HepG2 (cell line): ENCODE measurements around the gene LAG3. TPM values are rescaled to one million over a fixed set of nuclear protein-coding genes. Genes with fewer than 3 reads are reported as not detected.

ENCODE experiments used
- FOXP1 ChIP-seq, 2 experiments: fragments of 450-650 bp in 1 of 2; IDR thresholded peaks; 2 replicates each; pipeline ENCODE4 v1.6.1; 2017 to 2018; ENCODE audit warnings: antibody characterized with exemption in 1 of 2
- GATAD1 ChIP-seq: IDR thresholded peaks from 2 replicates; pipeline ENCODE4 v1.6.1; 2016; ENCODE audit warnings: missing genetic modification reagents, missing compliant biosample characterization
- HDAC2 ChIP-seq: sonication (generic); formaldehyde crosslinking; IDR thresholded peaks from 2 replicates; pipeline ENCODE4 v1.4.0; 2020; ENCODE audit warnings: missing genetic modification reagents
- KAT8 ChIP-seq: IDR thresholded peaks from 2 replicates; pipeline ENCODE4 v1.6.1; 2016; ENCODE audit warnings: missing genetic modification reagents, missing compliant biosample characterization
- MAF1 ChIP-seq: sonication (generic); formaldehyde crosslinking; IDR thresholded peaks from 2 replicates; pipeline ENCODE4 v1.5.0; 2020; ENCODE audit warnings: missing genetic modification reagents, borderline replicate concordance
- PTBP1 ChIP-seq: fragments of 200-400 bp; formaldehyde crosslinking; IDR thresholded peaks from 2 replicates; pipeline ENCODE4 v1.6.1; 2018; ENCODE audit warnings: low read length, low read depth; ENCODE audit not compliant: poor library complexity, severe bottlenecking
- SKI ChIP-seq: fragments of 450-650 bp; IDR thresholded peaks from one replicate; pipeline ENCODE4 v1.6.1; 2018; ENCODE audit warnings: mild to moderate bottlenecking; ENCODE audit not compliant: partially characterized antibody
- TGIF2 ChIP-seq: IDR thresholded peaks from 2 replicates; pipeline ENCODE4 v1.6.1; 2016; ENCODE audit warnings: control low read depth, missing compliant biosample characterization
- TOE1 ChIP-seq: sonication (generic); formaldehyde crosslinking; IDR thresholded peaks from 2 replicates; pipeline ENCODE4 v1.4.0; 2020; ENCODE audit warnings: mild to moderate bottlenecking, missing genetic modification reagents
- ZNF10 ChIP-seq: sonication (generic); formaldehyde crosslinking; IDR thresholded peaks from 2 replicates; pipeline ENCODE4 v1.4.0; 2020; ENCODE audit warnings: mild to moderate bottlenecking, low read depth, missing genetic modification reagents, borderline replicate concordance
- ZNF121 ChIP-seq: sonication (generic); formaldehyde crosslinking; IDR thresholded peaks from 2 replicates; pipeline ENCODE4 v1.5.0; 2020; ENCODE audit warnings: mild to moderate bottlenecking, missing genetic modification reagents
- ZNF136 ChIP-seq: sonication (generic); formaldehyde crosslinking; IDR thresholded peaks from 2 replicates; pipeline ENCODE4 v1.8.1; 2022; ENCODE audit warnings: low read depth, mild to moderate bottlenecking, moderate library complexity, missing genetic modification reagents
- ZNF33B ChIP-seq: sonication (generic); formaldehyde crosslinking; IDR thresholded peaks from 2 replicates; pipeline ENCODE4 v1.5.1; 2020; ENCODE audit warnings: mild to moderate bottlenecking, missing genetic modification reagents
- ZNF460 ChIP-seq: sonication (generic); formaldehyde crosslinking; IDR thresholded peaks from 2 replicates; pipeline ENCODE4 v1.5.1; 2020; ENCODE audit warnings: missing genetic modification reagents, mild to moderate bottlenecking, borderline replicate concordance
- ZNF496 ChIP-seq: sonication (generic); formaldehyde crosslinking; IDR thresholded peaks from 2 replicates; pipeline ENCODE4 v1.8.1; 2023; ENCODE audit warnings: mild to moderate bottlenecking, moderate library complexity, missing genetic modification reagents; ENCODE audit not compliant: insufficient replicate concordance
- ZSCAN31 ChIP-seq: sonication (generic); formaldehyde crosslinking; IDR thresholded peaks from 2 replicates; pipeline ENCODE4 v1.5.0; 2020; ENCODE audit warnings: low read depth, mild to moderate bottlenecking, missing genetic modification reagents
- polyA plus RNA-seq, 8 experiments: library from polyadenylated mRNA; depleted of rRNA in 3 of 8; stranded (reverse) in 7 of 8; unstranded in 1 of 8; fragments of >200 nt; fragmentation: Illumina TruSeq in 4 of 8; extraction: Trizol in 4 of 8; gene quantifications; 2 replicates each; pipeline versions ENCODE4 v1.2.1 to v1.2.3, GENCODE V29; 2011 to 2016; ENCODE audit warnings: low read depth in 4 of 8, missing spikeins in 1 of 8, mixed read lengths in 1 of 8; ENCODE audit not compliant: insufficient read depth in 1 of 8
- total RNA-seq, 5 experiments: library from RNA; depleted of rRNA; stranded (reverse); fragments of >200 nt; fragmentation: Illumina TruSeq; extraction: Trizol; gene quantifications; 2 replicates each; pipeline ENCODE4 v1.2.3, GENCODE V29; 2016; ENCODE audit warnings: low read depth in 1 of 5
- TF ChIP-seq, protein P1 (sequence below): sonication (generic); formaldehyde crosslinking; IDR thresholded peaks from 2 replicates; pipeline ENCODE4 v1.8.0; 2022; ENCODE audit warnings: low read depth, missing genetic modification reagents
- TF ChIP-seq, protein P2 (sequence below): sonication (generic); formaldehyde crosslinking; IDR thresholded peaks from 2 replicates; pipeline ENCODE4 v1.8.1; 2022; ENCODE audit warnings: low read depth, mild to moderate bottlenecking, missing genetic modification reagents

The LAG3 gene
- total and polyA plus RNA-seq, 2 of the 13 experiments (the other 11 are each of a cell fraction or from before 2014, with no cell fraction given): 0.11 to 0.26 TPM

DNA sequence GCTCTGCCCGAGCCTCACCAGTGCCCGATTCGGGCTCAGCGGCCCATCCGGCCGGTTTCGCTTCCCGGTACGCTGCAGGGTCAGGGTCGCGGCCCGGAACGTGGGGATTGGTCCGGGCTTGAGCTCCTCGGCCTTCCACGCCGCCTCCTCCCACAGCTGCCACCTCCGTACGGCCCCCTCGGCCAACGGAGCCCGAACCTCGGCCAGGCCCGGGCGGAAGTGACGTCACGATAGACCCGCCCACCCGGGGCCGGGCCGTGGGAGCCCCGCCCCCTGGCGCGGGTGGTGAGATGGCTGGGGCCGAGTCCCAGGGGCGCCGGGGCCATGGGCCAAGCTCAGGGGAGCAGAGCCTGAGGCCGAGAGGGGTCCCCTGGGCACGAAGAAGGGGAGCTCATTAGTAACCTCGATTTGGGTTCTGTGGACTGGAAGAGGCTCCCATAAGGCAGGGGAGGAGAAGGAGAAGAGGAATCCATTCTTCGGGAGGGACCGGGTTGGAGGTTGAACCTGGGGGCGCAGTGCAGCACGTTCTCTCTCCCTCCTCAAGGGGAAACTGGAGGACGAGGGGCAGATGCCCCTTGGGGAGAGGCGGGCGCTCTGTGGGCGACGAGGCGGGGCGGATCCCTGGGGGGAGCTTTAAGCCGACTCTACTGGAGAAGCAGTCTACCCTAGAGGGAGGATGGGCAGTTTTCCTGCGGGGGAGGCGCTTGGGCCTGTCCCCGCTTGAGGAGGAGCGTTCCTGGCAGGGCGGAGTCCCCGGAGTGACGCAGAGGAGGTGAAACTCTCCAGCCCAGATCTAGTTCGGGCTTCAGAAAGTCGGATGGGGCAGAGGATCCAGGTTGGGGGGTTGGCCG is 19.2 kb upstream of the LAG3 start, which contains the start of gene MLF2 (continued):
- TF ChIP-seq FOXP1 (IDR thresholded peaks at IDR 0.05) (no peak), FOXP1 (CRISPR knock-in tag; IDR thresholded peaks at IDR 0.05) (no peak), ZNF496 (CRISPR knock-in tag) (no peak), GATAD1 (CRISPR knock-in tag) (peak; percentile 80), SKI (no peak), ZSCAN31 (peak; percentile 58; the same call in 1 of the 2 replicates), ZNF121 (peak; percentile 53; the same call in 1 of the 2 replicates), TGIF2 (CRISPR knock-in tag) (0 out of 2 replicates have a peak, but pooled peaks have one; percentile 41), ZNF10 (CRISPR knock-in tag) (no peak), MAF1 (CRISPR knock-in tag) (peak; percentile 32; the same call in 1 of the 2 replicates), ZNF136 (CRISPR knock-in tag) (no peak), ZNF460 (CRISPR knock-in tag) (no peak; the same call in 1 of the 2 replicates), KAT8 (CRISPR knock-in tag) (peak; percentile 73), TOE1 (CRISPR knock-in tag) (0 out of 2 replicates have a peak, but pooled peaks have one; percentile 44), PTBP1 (no peak), HDAC2 (0 out of 2 replicates have a peak, but pooled peaks have one; percentile 11), ZNF33B (no peak)
- TF ChIP-seq, protein P1, sequence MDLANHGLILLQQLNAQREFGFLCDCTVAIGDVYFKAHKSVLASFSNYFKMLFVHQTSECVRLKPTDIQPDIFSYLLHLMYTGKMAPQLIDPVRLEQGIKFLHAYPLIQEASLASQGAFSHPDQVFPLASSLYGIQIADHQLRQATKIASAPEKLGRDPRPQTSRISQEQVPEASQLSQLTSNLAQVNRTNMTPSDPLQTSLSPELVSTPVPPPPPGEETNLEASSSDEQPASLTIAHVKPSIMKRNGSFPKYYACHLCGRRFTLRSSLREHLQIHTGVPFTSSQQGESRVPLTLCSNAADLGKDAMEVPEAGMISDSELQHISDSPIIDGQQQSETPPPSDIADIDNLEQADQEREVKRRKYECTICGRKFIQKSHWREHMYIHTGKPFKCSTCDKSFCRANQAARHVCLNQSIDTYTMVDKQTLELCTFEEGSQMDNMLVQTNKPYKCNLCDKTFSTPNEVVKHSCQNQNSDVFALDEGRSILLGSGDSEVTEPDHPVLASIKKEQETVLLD (CRISPR knock-in tag): peak; percentile 31; the same call in 1 of the 2 replicates
- TF ChIP-seq, protein P2, sequence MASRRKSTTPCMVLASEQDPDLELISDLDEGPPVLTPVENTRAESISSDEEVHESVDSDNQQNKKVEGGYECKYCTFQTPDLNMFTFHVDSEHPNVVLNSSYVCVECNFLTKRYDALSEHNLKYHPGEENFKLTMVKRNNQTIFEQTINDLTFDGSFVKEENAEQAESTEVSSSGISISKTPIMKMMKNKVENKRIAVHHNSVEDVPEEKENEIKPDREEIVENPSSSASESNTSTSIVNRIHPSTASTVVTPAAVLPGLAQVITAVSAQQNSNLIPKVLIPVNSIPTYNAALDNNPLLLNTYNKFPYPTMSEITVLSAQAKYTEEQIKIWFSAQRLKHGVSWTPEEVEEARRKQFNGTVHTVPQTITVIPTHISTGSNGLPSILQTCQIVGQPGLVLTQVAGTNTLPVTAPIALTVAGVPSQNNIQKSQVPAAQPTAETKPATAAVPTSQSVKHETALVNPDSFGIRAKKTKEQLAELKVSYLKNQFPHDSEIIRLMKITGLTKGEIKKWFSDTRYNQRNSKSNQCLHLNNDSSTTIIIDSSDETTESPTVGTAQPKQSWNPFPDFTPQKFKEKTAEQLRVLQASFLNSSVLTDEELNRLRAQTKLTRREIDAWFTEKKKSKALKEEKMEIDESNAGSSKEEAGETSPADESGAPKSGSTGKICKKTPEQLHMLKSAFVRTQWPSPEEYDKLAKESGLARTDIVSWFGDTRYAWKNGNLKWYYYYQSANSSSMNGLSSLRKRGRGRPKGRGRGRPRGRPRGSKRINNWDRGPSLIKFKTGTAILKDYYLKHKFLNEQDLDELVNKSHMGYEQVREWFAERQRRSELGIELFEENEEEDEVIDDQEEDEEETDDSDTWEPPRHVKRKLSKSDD (CRISPR knock-in tag): no peak
